PC-3 (cell line): Measurements from ENCODE around the gene LGR4. TPM values are rescaled to one million over a fixed set of nuclear protein-coding genes. Genes with fewer than 3 reads are reported as not detected.

Experiments used
- ATAC-seq: fragments of 200-7000 bp; cut with Tn5 transposase; 2 replicates; pipeline ENCODE4 v1.9.1; 2020; ENCODE audit warnings: mild to moderate bottlenecking, moderate library complexity
- BruUV-seq: library from RNA; stranded (reverse); fragments of 400-500 nt; replicated peaks from 2 replicates; lab custom pipeline; 2021; lab: Mats Ljungman, UMichigan
- CTCF ChIA-PET: fragments of 300-600 bp; sonication (Branson Sonifier 250); formaldehyde crosslinking; loops from one replicate; lab custom pipeline; 2022; ENCODE audit warnings: antibody characterized with exemption; lab: Charles Lee
- POLR2A ChIA-PET: fragments of 300-600 bp; sonication (Branson Sonifier 250); formaldehyde crosslinking; loops from one replicate; lab custom pipeline; 2022; ENCODE audit warnings: antibody characterized with exemption; ENCODE audit not compliant: unreplicated experiment; lab: Charles Lee
- DNase-seq: peaks from one replicate; pipeline ENCODE4 v3.0.0-alpha.2; 2015
- H2AFZ ChIP-seq: fragments of 300-600 bp; sonication (generic); 2 replicates; pipeline ENCODE4 v1.6.0; 2016; ENCODE audit warnings: antibody characterized with exemption, low read length
- H3F3A ChIP-seq: fragments of 300-600 bp; sonication (generic); one replicate; pipeline ENCODE4 v1.6.0; 2017; ENCODE audit warnings: antibody characterized with exemption, low read length, control low read depth, mild to moderate bottlenecking; ENCODE audit not compliant: unreplicated experiment
- H3K27ac ChIP-seq: fragments of 300-600 bp; sonication (generic); 2 replicates; pipeline ENCODE4 v1.5.1; 2016; ENCODE audit warnings: mild to moderate bottlenecking, low read length
- H3K27me3 ChIP-seq: fragments of 300-600 bp; sonication (generic); 2 replicates; pipeline ENCODE4 v1.6.1; 2016; ENCODE audit warnings: low read length, mixed read lengths
- H3K36me3 ChIP-seq: fragments of 300-600 bp; sonication (generic); 2 replicates; pipeline ENCODE4 v1.6.1; 2016; ENCODE audit warnings: low read depth, mixed run types, low read length, mixed read lengths
- H3K4me1 ChIP-seq: fragments of 300-600 bp; sonication (generic); 2 replicates; pipeline ENCODE4 v1.5.1; 2016; ENCODE audit warnings: low read length; ENCODE audit not compliant: insufficient read depth
- H3K4me2 ChIP-seq: fragments of 300-600 bp; sonication (generic); 2 replicates; pipeline ENCODE4 v1.6.0; 2016; ENCODE audit warnings: low read length
- H3K4me3 ChIP-seq: fragments of 300-600 bp; sonication (generic); 2 replicates; pipeline ENCODE4 v1.5.1; 2016; ENCODE audit warnings: mild to moderate bottlenecking, low read length, mixed read lengths
- H3K79me2 ChIP-seq: fragments of 300-600 bp; sonication (generic); 2 replicates; pipeline ENCODE4 v1.6.1; 2017; ENCODE audit warnings: low read length, mixed read lengths
- H3K9ac ChIP-seq: fragments of 300-600 bp; sonication (generic); 2 replicates; pipeline ENCODE4 v1.6.0; 2016; ENCODE audit warnings: mild to moderate bottlenecking, low read length
- H3K9me2 ChIP-seq: fragments of 300-600 bp; sonication (generic); replicated peaks from 2 replicates; pipeline ENCODE4 v1.6.1; 2016; ENCODE audit warnings: mixed run types, low read length, mixed read lengths
- H3K9me3 ChIP-seq: fragments of 300-600 bp; sonication (generic); 2 replicates; pipeline ENCODE4 v1.6.1; 2016; ENCODE audit warnings: low read length, mixed read lengths
- H4K20me1 ChIP-seq: fragments of 300-600 bp; sonication (generic); 2 replicates; pipeline ENCODE4 v1.6.1; 2016; ENCODE audit warnings: low read length, mixed read lengths
- CTCF ChIP-seq: fragments of 300-600 bp; sonication (generic); conservative IDR thresholded peaks from 2 replicates; pipeline ENCODE4 v1.5.1; 2017; ENCODE audit warnings: antibody characterized with exemption, low read depth, mild to moderate bottlenecking, low read length
- EZH2 ChIP-seq: fragments of 300-600 bp; sonication (generic); IDR thresholded peaks from one replicate; pipeline ENCODE4 v1.6.1; 2017; ENCODE audit warnings: antibody characterized with exemption, mild to moderate bottlenecking, low read length; ENCODE audit not compliant: unreplicated experiment
- EZH2phosphoT487 ChIP-seq: fragments of 300-600 bp; sonication (generic); IDR thresholded peaks from 2 replicates; pipeline ENCODE4 v1.6.1; 2018; ENCODE audit warnings: mild to moderate bottlenecking, antibody characterized with exemption, low read length, borderline replicate concordance
- intact Hi-C: fragments of 100-400 bp; cut with micrococcal nuclease; formaldehyde crosslinking; loops from 2 replicates; pipeline ENCODE4 v1.9.0; 2023
- total RNA-seq: library from RNA; depleted of rRNA; stranded (reverse); fragments of >200 nt; gene quantifications from 2 replicates; pipeline ENCODE4 v1.2.3, GENCODE V29; 2014

Gene LGR4
- total RNA-seq, 1 experiment from 2014 or later = 13.5 TPM

- Histone ChIP-seq H3K4me1 (no peaks in the 10 kb centered on the region), H3K4me2 (no peak overlapping the region), H4K20me1 (no peaks in the 10 kb centered on the region), H3K27ac (no peak overlapping the region), H3K9me3 (no peaks in the 10 kb centered on the region), H3K36me3 (no peaks in the 10 kb centered on the region), H3K79me2 (peaks cover 11% of the 10 kb centered on the region), H3F3A (no peaks in the 10 kb centered on the region), H3K27me3 (no peaks in the 10 kb centered on the region), H3K4me3 (no peak overlapping the region), H3K9me2 (no peaks in the 10 kb centered on the region), H2AFZ (no peak overlapping the region), H3K9ac (no peak overlapping the region)
- DNase-seq = no peak
- intact Hi-C loops = no loop called here
- ChIA-PET CTCF (no interaction called here), POLR2A (interaction anchor here (0.6 kb wide), 1 partner anchor 21 kb away, joined by 6 read pairs; no protein-coding TSS in a partner anchor)
- TF ChIP-seq EZH2phosphoT487 = no peak
- no peak for TF ChIP-seq EZH2
- no peak for TF ChIP-seq CTCF
- BruUV-seq = no TSS peak
- no peak; the same call in 1 of the 2 replicates for ATAC-seq
These were observed 49.5 kb downstream of the LGR4 start for GRCh38 chr11:27423125-27423524.

- ChIA-PET CTCF (no interaction called here), POLR2A (no interaction called here)
- DNase-seq (no peak), ATAC-seq (no peak)
- no peak overlapping the region for H3K4me2 ChIP-seq
- no peak overlapping the region for H3K27ac ChIP-seq
- no TSS peak for BruUV-seq
- peaks cover 5% of the 10 kb centered on the region; the same call in 1 of the 2 replicates for H3K4me1 ChIP-seq
- no peaks in the 10 kb centered on the region for H3F3A ChIP-seq
- no peak overlapping the region for H3K9ac ChIP-seq
- H3K4me3 ChIP-seq = no peak overlapping the region
- peaks cover 12% of the 10 kb centered on the region for H3K79me2 ChIP-seq
- no peaks in the 10 kb centered on the region for H4K20me1 ChIP-seq
- no peaks in the 10 kb centered on the region for H3K9me2 ChIP-seq
- H2AFZ ChIP-seq = no peak overlapping the region
- intact Hi-C loops = no loop called here
- no peak for TF ChIP-seq EZH2
- TF ChIP-seq EZH2phosphoT487 = no peak
- no peak for TF ChIP-seq CTCF
- H3K27me3 ChIP-seq = no peaks in the 10 kb centered on the region
- H3K9me3 ChIP-seq = no peaks in the 10 kb centered on the region
- H3K36me3 ChIP-seq = no peaks in the 10 kb centered on the region
These were observed 50.6 kb downstream of the LGR4 start for GRCh38 chr11:27421819-27422494.
